ENCODE results near the gene CXorf49B.
"Not testable (repeated sequence)": the region's sequence is repeated elsewhere in the genome, so short reads cannot be mapped to it uniquely, and the experiment has no call there.

The CXorf49B gene
- total RNA-seq, result 0 reads per million in 3 donors

- H3K4me1 ChIP-seq (ENCODE audit: control insufficient read depth, insufficient read depth, low read length, poor library complexity, severe bottlenecking), result not testable (repeated sequence)
Measured at GRCh38 chrX:71763049-71763448, at the start of gene CXorf49B. TSS of gene CXorf49B (plus strand) at chrX:71763349. CDS start at chrX:71763424, 75 bp downstream.

GRCh38 chrX:71714064-71714463 is 49.1 kb upstream of the CXorf49B start:
- not testable (repeated sequence) for H3K9me3 ChIP-seq (ENCODE audit: control insufficient read depth, low read length); H3K36me3 ChIP-seq (ENCODE audit: control insufficient read depth, insufficient read depth, low read length); H3K27me3 ChIP-seq (replicated peaks; ENCODE audit: control insufficient read depth, insufficient read depth, low read length, poor library complexity, severe bottlenecking); H3K4me3 ChIP-seq (ENCODE audit: insufficient read depth, low read depth, low read length, poor library complexity, severe bottlenecking); H3K27ac ChIP-seq (ENCODE audit: insufficient read depth, low read length, poor library complexity, severe bottlenecking); DNase-seq; H3K4me1 ChIP-seq (ENCODE audit: control insufficient read depth, insufficient read depth, low read length, poor library complexity, severe bottlenecking)

More at GRCh38 chrX:71763049-71763448, at the start of gene CXorf49B:
- H3K4me3 ChIP-seq (ENCODE audit: insufficient read depth, low read depth, low read length, poor library complexity, severe bottlenecking); H3K36me3 ChIP-seq (ENCODE audit: control insufficient read depth, insufficient read depth, low read length); H3K9me3 ChIP-seq (ENCODE audit: control insufficient read depth, low read length); DNase-seq; H3K27ac ChIP-seq (ENCODE audit: insufficient read depth, low read length, poor library complexity, severe bottlenecking); H3K27me3 ChIP-seq (replicated peaks; ENCODE audit: control insufficient read depth, insufficient read depth, low read length, poor library complexity, severe bottlenecking): not testable (repeated sequence)

DNA sequence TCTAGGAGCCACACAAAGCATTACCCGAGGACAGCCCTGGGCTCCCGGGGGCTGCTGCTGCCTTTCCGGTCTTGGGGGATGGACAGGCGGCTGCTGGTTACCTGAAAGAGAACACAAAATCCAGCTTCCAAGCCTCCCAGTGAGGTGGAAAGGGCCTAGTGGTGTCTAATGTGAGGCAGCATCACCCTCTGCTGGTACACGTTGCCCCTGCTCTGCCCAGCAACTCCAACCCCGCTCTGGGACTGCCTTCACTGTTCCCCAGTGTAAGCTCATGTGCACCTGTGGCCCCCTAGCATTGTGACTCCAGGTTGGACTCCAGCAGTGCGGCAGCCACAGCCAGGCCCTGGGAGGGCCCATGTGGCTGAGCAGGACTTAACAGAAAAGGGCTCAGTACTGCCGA is 47.6 kb upstream of the CXorf49B start:
- not testable (repeated sequence) for H3K4me1 ChIP-seq (ENCODE audit: control insufficient read depth, insufficient read depth, low read length, poor library complexity, severe bottlenecking); H3K36me3 ChIP-seq (ENCODE audit: control insufficient read depth, insufficient read depth, low read length); H3K27ac ChIP-seq (ENCODE audit: insufficient read depth, low read length, poor library complexity, severe bottlenecking); H3K27me3 ChIP-seq (replicated peaks; ENCODE audit: control insufficient read depth, insufficient read depth, low read length, poor library complexity, severe bottlenecking); DNase-seq; H3K4me3 ChIP-seq (ENCODE audit: insufficient read depth, low read depth, low read length, poor library complexity, severe bottlenecking); H3K9me3 ChIP-seq (ENCODE audit: control insufficient read depth, low read length)

DNA sequence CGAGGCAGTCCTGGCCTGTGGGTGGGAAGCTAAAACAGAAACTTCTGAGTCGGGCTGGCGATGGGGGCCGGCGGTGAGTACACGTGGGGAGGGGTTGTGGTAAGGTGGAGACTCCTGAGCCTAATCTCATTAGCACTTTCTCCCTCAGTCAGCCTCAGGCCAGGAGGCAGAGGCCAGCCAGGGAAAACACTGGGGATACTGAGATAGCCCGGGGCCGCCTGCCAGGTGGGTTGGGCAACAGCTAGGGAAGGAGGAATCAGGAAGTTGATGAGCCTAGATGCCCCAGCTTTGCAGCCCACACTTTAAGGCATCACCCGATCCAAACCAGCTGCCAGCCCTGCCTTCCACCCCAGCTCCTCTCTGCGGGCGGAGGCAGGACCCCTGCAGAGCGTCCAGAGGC is 46.8 kb upstream of the CXorf49B start:
- H3K4me3 ChIP-seq (ENCODE audit: insufficient read depth, low read depth, low read length, poor library complexity, severe bottlenecking); DNase-seq; H3K27me3 ChIP-seq (replicated peaks; ENCODE audit: control insufficient read depth, insufficient read depth, low read length, poor library complexity, severe bottlenecking); H3K36me3 ChIP-seq (ENCODE audit: control insufficient read depth, insufficient read depth, low read length); H3K9me3 ChIP-seq (ENCODE audit: control insufficient read depth, low read length); H3K4me1 ChIP-seq (ENCODE audit: control insufficient read depth, insufficient read depth, low read length, poor library complexity, severe bottlenecking); H3K27ac ChIP-seq (ENCODE audit: insufficient read depth, low read length, poor library complexity, severe bottlenecking): not testable (repeated sequence)

DNA sequence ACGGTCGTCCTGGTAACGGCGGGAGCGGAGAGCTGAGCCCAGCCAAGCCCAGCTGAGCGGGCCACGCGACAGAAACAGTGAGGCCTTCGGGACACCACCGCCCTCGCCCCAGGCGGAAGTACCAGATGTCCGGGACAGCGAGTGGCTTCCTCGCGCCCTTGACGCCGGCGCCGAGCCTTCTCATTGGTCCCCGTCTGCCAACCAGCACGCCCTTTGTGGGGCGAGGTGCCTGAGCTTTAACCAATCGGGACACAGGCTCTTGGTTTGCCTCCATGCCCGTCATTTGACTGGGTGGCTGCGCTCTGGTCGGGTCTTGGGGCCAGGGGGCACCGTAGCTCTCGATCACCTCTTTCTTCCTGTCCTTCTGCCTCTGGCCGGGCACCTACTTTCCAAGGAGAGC is 45.0 kb upstream of the CXorf49B start, which contains the start of gene CXorf49:
CXorf49 (minus strand) TSS at position 101 of the 400 bp plus-strand sequence. CDS start 134 bp downstream, outside the sequence.
- H3K36me3 ChIP-seq (ENCODE audit: control insufficient read depth, insufficient read depth, low read length); H3K9me3 ChIP-seq (ENCODE audit: control insufficient read depth, low read length); H3K27ac ChIP-seq (ENCODE audit: insufficient read depth, low read length, poor library complexity, severe bottlenecking); H3K4me1 ChIP-seq (ENCODE audit: control insufficient read depth, insufficient read depth, low read length, poor library complexity, severe bottlenecking); DNase-seq; H3K27me3 ChIP-seq (replicated peaks; ENCODE audit: control insufficient read depth, insufficient read depth, low read length, poor library complexity, severe bottlenecking); H3K4me3 ChIP-seq (ENCODE audit: insufficient read depth, low read depth, low read length, poor library complexity, severe bottlenecking): not testable (repeated sequence)

DNA sequence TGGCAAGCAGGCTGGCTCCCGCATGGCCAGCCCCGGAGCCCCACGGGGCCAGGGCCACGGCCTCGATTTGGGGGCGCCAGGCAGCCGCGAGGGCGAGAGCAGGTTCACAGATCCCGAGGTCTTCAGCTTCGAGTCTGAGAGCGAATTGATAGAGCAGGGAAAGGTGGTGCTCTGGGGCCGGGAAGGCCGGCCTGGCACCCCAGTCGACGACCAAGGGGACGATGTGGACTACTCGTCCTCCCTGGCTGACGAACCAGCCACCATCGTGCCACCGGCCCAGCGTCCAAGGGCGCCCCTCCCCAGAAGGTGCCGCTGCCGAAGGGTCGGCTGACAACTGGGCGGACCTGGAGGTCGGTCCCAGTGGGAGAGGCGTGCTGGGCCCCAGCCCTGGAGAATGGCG is 44.0 kb upstream of the CXorf49B start:
- not testable (repeated sequence) for H3K36me3 ChIP-seq (ENCODE audit: control insufficient read depth, insufficient read depth, low read length); H3K4me1 ChIP-seq (ENCODE audit: control insufficient read depth, insufficient read depth, low read length, poor library complexity, severe bottlenecking); H3K4me3 ChIP-seq (ENCODE audit: insufficient read depth, low read depth, low read length, poor library complexity, severe bottlenecking); H3K9me3 ChIP-seq (ENCODE audit: control insufficient read depth, low read length); DNase-seq; H3K27ac ChIP-seq (ENCODE audit: insufficient read depth, low read length, poor library complexity, severe bottlenecking); H3K27me3 ChIP-seq (replicated peaks; ENCODE audit: control insufficient read depth, insufficient read depth, low read length, poor library complexity, severe bottlenecking)

DNA sequence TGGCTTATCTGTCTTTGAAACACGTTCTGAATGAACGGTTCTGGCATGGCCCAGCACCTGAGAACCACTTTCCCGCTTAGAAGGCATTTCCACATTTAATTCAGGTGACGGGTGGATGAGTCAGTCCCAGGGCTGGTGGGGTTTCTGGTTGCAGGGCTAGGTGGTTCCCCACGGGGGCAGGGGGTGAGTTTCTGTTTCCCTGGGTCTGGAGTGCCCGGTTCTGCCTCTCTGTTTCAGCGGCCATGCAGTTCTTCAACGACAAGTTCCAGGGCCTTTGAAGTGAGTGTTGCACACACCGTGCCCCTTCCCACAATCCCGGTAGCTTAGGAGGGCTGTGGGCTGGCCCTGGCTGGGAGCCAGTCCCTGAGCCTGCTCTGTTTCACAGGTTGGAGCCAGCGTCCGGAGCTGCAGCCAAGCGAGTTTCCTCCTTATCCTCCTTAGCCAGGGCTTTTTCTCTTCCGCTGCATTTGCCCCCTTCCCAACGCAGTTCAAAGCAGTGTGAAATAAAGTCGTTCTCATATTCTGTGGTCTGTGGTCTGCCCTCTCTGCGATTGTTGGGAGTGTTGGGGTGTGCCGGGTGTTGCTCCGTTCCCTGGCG is 42.8 kb upstream of the CXorf49B start:
- not testable (repeated sequence) for DNase-seq

GRCh38 chrX:71760688-71761281 is 2.4 kb upstream of the CXorf49B start:
- H3K4me3 ChIP-seq (ENCODE audit: insufficient read depth, low read depth, low read length, poor library complexity, severe bottlenecking); DNase-seq; H3K27me3 ChIP-seq (replicated peaks; ENCODE audit: control insufficient read depth, insufficient read depth, low read length, poor library complexity, severe bottlenecking); H3K9me3 ChIP-seq (ENCODE audit: control insufficient read depth, low read length); H3K36me3 ChIP-seq (ENCODE audit: control insufficient read depth, insufficient read depth, low read length); H3K27ac ChIP-seq (ENCODE audit: insufficient read depth, low read length, poor library complexity, severe bottlenecking); H3K4me1 ChIP-seq (ENCODE audit: control insufficient read depth, insufficient read depth, low read length, poor library complexity, severe bottlenecking): not testable (repeated sequence)

More for the DNA sequence above, 42.8 kb upstream of the CXorf49B start:
- H3K4me1 ChIP-seq (ENCODE audit: control insufficient read depth, insufficient read depth, low read length, poor library complexity, severe bottlenecking); H3K9me3 ChIP-seq (ENCODE audit: control insufficient read depth, low read length); H3K36me3 ChIP-seq (ENCODE audit: control insufficient read depth, insufficient read depth, low read length); H3K4me3 ChIP-seq (ENCODE audit: insufficient read depth, low read depth, low read length, poor library complexity, severe bottlenecking); H3K27me3 ChIP-seq (replicated peaks; ENCODE audit: control insufficient read depth, insufficient read depth, low read length, poor library complexity, severe bottlenecking); H3K27ac ChIP-seq (ENCODE audit: insufficient read depth, low read length, poor library complexity, severe bottlenecking): not testable (repeated sequence)

DNA sequence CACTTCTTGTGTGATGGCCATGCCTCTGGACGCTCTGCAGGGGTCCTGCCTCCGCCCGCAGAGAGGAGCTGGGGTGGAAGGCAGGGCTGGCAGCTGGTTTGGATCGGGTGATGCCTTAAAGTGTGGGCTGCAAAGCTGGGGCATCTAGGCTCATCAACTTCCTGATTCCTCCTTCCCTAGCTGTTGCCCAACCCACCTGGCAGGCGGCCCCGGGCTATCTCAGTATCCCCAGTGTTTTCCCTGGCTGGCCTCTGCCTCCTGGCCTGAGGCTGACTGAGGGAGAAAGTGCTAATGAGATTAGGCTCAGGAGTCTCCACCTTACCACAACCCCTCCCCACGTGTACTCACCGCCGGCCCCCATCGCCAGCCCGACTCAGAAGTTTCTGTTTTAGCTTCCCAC is 1.7 kb downstream of the CXorf49B start:
- not testable (repeated sequence) for H3K4me3 ChIP-seq (ENCODE audit: insufficient read depth, low read depth, low read length, poor library complexity, severe bottlenecking); H3K27me3 ChIP-seq (replicated peaks; ENCODE audit: control insufficient read depth, insufficient read depth, low read length, poor library complexity, severe bottlenecking); DNase-seq; H3K36me3 ChIP-seq (ENCODE audit: control insufficient read depth, insufficient read depth, low read length); H3K4me1 ChIP-seq (ENCODE audit: control insufficient read depth, insufficient read depth, low read length, poor library complexity, severe bottlenecking); H3K27ac ChIP-seq (ENCODE audit: insufficient read depth, low read length, poor library complexity, severe bottlenecking); H3K9me3 ChIP-seq (ENCODE audit: control insufficient read depth, low read length)

- not testable (repeated sequence) for DNase-seq; H3K9me3 ChIP-seq (ENCODE audit: control insufficient read depth, low read length); H3K4me3 ChIP-seq (ENCODE audit: insufficient read depth, low read depth, low read length, poor library complexity, severe bottlenecking); H3K4me1 ChIP-seq (ENCODE audit: control insufficient read depth, insufficient read depth, low read length, poor library complexity, severe bottlenecking); H3K27ac ChIP-seq (ENCODE audit: insufficient read depth, low read length, poor library complexity, severe bottlenecking); H3K27me3 ChIP-seq (replicated peaks; ENCODE audit: control insufficient read depth, insufficient read depth, low read length, poor library complexity, severe bottlenecking); H3K36me3 ChIP-seq (ENCODE audit: control insufficient read depth, insufficient read depth, low read length)
Measured at GRCh38 chrX:71765613-71766012, 2.5 kb downstream of the CXorf49B start.
